COLO668 (cell line): ENCODE results near the gene LIPT1.
"Not testable (repeated sequence)": the region's sequence is repeated elsewhere in the genome, so short reads cannot be mapped to it uniquely, and the experiment has no call there.

Experiments
- DNase-seq: peaks from one replicate; lab custom pipeline; 2025; ENCODE audit not compliant: unreplicated experiment; lab: John Stamatoyannopoulos, UW

Gene LIPT1

GRCh38 chr2:99171377-99172140, 16.8 kb downstream of the LIPT1 start:
- DNase-seq, result no peak

- DNase-seq, result peak; percentile 93
These were observed 26.2 kb downstream of the LIPT1 start, which contains the start of the genes MITD1 and MRPL30 for GRCh38 chr2:99180755-99181623. TSS of gene MITD1 (minus strand) at chr2:99181058. CDS start at chr2:99180981, 77 bp downstream. TSS of gene MRPL30 (plus strand) at chr2:99181184. CDS start at chr2:99186204, 5,020 bp downstream.

GRCh38 chr2:99181624-99182000, 26.8 kb downstream of the LIPT1 start:
- no peak for DNase-seq

- no peak for DNase-seq
These were observed 28.3 kb downstream of the LIPT1 start for GRCh38 chr2:99183025-99183424.

- DNase-seq, result peak; percentile 61
These were observed 30.0 kb downstream of the LIPT1 start for GRCh38 chr2:99184811-99185210.

GRCh38 chr2:99187011-99187410, 32.2 kb downstream of the LIPT1 start:
- no peak for DNase-seq

- no peak for DNase-seq
These were observed 33.6 kb downstream of the LIPT1 start for GRCh38 chr2:99188357-99188756.

GRCh38 chr2:99190548-99190947, 35.8 kb downstream of the LIPT1 start:
- DNase-seq, result no peak

GRCh38 chr2:99192364-99192763, 37.6 kb downstream of the LIPT1 start:
- not testable (repeated sequence) for DNase-seq

- no peak for DNase-seq
These were observed 43.5 kb downstream of the LIPT1 start for GRCh38 chr2:99198103-99198841.

GRCh38 chr2:99200076-99200800, 45.5 kb downstream of the LIPT1 start:
- DNase-seq, result no peak

GRCh38 chr2:99201959-99202678, 47.4 kb downstream of the LIPT1 start:
- no peak for DNase-seq

- DNase-seq, result peak; percentile 14
These were observed 50.7 kb downstream of the LIPT1 start for GRCh38 chr2:99205491-99205890.
